K562 (cell line): ENCODE results near the gene HEMGN. TPM values are rescaled to one million over a fixed set of nuclear protein-coding genes. Genes with fewer than 3 reads are reported as not detected.

Experiments
- BHLHE40 ChIP-seq: IDR thresholded peaks from 2 replicates; pipeline ENCODE4 v1.6.1; 2011; ENCODE audit warnings: low read length, improper control_type of control experiment
- CHD2 ChIP-seq: IDR thresholded peaks from 2 replicates; pipeline ENCODE4 v1.6.1; 2011; ENCODE audit warnings: low read depth, low read length
- ETV6 ChIP-seq, 3 experiments: fragments of 150-350 bp in 1 of 3; sonication (generic) in 1 of 3; formaldehyde crosslinking in 1 of 3; IDR thresholded peaks; 2 replicates each; pipeline versions ENCODE4 v1.6.1 to v1.8.0; 2014 to 2022; ENCODE audit warnings: borderline replicate concordance in 2 of 3, low read depth in 2 of 3, antibody characterized with exemption in 1 of 3, low read length in 1 of 3, mild to moderate bottlenecking in 1 of 3, missing genetic modification reagents in 1 of 3
- FOXP1 ChIP-seq: sonication (generic); formaldehyde crosslinking; IDR thresholded peaks from 2 replicates; pipeline ENCODE4 v1.8.0; 2022; ENCODE audit warnings: mild to moderate bottlenecking, missing genetic modification reagents
- NFE2 ChIP-seq: IDR thresholded peaks from 2 replicates; pipeline ENCODE4 v1.6.1; 2014; ENCODE audit warnings: antibody characterized with exemption, low read depth
- PHF8 ChIP-seq: fragments of 200-600 bp; sonication (generic); IDR thresholded peaks from 2 replicates; pipeline ENCODE4 v1.6.1; 2012; ENCODE audit warnings: mixed run types, mild to moderate bottlenecking, inconsistent platforms, low read length, moderate library complexity, borderline replicate concordance
- POLR2AphosphoS5 ChIP-seq: IDR thresholded peaks from 2 replicates; pipeline ENCODE4 v1.6.1; 2011; ENCODE audit warnings: mild to moderate bottlenecking, low read depth, low read length, moderate library complexity; ENCODE audit not compliant: control insufficient read depth, insufficient read depth
- POLR2B ChIP-seq: fragments of 450-650 bp; IDR thresholded peaks from 2 replicates; pipeline ENCODE4 v1.6.1; 2018; ENCODE audit warnings: low read depth; ENCODE audit not compliant: partially characterized antibody
- TAF1 ChIP-seq: IDR thresholded peaks from 2 replicates; pipeline ENCODE4 v1.6.1; 2011; ENCODE audit warnings: mild to moderate bottlenecking, low read length, moderate library complexity; ENCODE audit not compliant: insufficient read depth, control insufficient read depth, severe bottlenecking; ENCODE audit errors: extremely low read depth
- ZNF24 ChIP-seq: fragments of 450-650 bp; IDR thresholded peaks from 2 replicates; pipeline ENCODE4 v1.6.1; 2016
- ZNF354B ChIP-seq: fragments of 250-450 bp; sonication (Bioruptor Pico); IDR thresholded peaks from 2 replicates; pipeline ENCODE4 v1.4.0; 2020
- polyA plus RNA-seq, 8 experiments: library from polyadenylated mRNA; depleted of rRNA in 4 of 8; stranded (reverse) in 5 of 8; unstranded in 3 of 8; fragments of >200 nt; fragmentation: Nextera tagmentation in 2 of 8; fragmentation: Illumina TruSeq in 1 of 8; extraction: Ambion mirVana in 2 of 8; extraction: Trizol in 1 of 8; gene quantifications; 2 replicates each; pipeline versions ENCODE4 v1.2.1 to v1.2.3, GENCODE V29; 2011 to 2014; ENCODE audit warnings: inconsistent platforms in 1 of 8, missing spikeins in 1 of 8
- total RNA-seq, 7 experiments: library from RNA; depleted of rRNA in 6 of 7; stranded (reverse); fragments of >200 nt in 6 of 7; fragmentation: Illumina TruSeq in 2 of 7; extraction: Trizol in 2 of 7; gene quantifications; 2 replicates each; pipeline versions ENCODE4 v1.2.1 to v1.2.3, GENCODE V29; 2011 to 2021; ENCODE audit warnings: low replicate concordance in 1 of 7
- TF ChIP-seq, protein P1 (sequence below): fragments of 250-450 bp; sonication (Bioruptor Pico); IDR thresholded peaks from 2 replicates; pipeline ENCODE4 v1.4.0; 2020; ENCODE audit warnings: mild to moderate bottlenecking, moderate library complexity
- TF ChIP-seq, protein P2 (sequence below): sonication (generic); formaldehyde crosslinking; IDR thresholded peaks from 2 replicates; pipeline ENCODE4 v1.9.0; 2022; ENCODE audit warnings: mild to moderate bottlenecking, missing genetic modification reagents
- TF ChIP-seq, protein P3 (sequence below): fragments of 450-650 bp; IDR thresholded peaks from 2 replicates; pipeline ENCODE4 v1.6.1; 2016; ENCODE audit warnings: low read depth

HEMGN gene
- total and polyA plus RNA-seq, 9 of the 15 experiments (the other 6 are each of a cell fraction or from before 2014, with no cell fraction given): 56.3 to 258 (median 137) TPM

DNA sequence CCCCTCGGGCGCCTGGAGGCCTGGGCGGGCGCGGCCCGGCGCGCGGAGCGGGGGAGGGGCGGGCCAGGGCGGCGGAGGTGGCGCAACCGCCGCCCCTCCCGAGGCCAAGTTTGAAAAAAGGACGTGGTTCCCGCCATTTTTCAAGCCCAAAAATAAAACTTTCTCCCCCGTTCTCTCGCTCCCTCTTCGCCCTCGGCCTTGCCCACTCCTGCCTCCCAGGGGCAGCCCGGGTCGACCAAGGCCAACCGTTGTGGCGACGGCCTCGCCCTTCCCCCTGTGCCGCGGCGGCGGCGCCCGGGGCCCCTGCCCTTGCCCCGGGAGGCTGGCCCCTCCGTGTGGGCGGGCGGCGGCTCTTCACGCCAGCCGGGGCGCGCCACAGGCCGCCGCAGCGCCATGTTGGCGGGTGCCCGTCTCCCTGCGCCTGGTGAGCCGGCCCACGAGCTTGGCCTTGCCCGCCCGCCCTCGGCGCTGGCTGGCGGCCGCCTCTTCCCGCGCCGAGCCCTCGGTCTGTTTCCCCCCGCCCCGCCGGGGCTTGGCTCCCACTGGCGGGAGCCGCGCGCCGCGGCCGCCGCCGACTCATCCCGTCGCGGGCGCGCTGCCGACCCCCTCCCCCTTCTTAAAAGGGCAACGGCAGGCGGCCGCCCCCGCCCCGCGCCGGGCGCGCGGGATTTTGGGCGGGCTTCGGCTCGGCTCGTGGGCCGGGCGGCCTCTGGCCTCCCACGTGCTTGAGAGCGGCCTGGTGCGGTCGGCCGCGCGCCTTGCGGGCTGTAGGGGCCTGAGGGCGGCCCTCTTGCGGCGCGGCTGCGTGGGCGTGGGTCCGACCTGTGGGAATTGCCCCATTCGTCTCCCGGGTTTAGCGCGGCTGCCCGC is 46.5 kb upstream of the HEMGN start (continued):
- TF ChIP-seq, protein P1, sequence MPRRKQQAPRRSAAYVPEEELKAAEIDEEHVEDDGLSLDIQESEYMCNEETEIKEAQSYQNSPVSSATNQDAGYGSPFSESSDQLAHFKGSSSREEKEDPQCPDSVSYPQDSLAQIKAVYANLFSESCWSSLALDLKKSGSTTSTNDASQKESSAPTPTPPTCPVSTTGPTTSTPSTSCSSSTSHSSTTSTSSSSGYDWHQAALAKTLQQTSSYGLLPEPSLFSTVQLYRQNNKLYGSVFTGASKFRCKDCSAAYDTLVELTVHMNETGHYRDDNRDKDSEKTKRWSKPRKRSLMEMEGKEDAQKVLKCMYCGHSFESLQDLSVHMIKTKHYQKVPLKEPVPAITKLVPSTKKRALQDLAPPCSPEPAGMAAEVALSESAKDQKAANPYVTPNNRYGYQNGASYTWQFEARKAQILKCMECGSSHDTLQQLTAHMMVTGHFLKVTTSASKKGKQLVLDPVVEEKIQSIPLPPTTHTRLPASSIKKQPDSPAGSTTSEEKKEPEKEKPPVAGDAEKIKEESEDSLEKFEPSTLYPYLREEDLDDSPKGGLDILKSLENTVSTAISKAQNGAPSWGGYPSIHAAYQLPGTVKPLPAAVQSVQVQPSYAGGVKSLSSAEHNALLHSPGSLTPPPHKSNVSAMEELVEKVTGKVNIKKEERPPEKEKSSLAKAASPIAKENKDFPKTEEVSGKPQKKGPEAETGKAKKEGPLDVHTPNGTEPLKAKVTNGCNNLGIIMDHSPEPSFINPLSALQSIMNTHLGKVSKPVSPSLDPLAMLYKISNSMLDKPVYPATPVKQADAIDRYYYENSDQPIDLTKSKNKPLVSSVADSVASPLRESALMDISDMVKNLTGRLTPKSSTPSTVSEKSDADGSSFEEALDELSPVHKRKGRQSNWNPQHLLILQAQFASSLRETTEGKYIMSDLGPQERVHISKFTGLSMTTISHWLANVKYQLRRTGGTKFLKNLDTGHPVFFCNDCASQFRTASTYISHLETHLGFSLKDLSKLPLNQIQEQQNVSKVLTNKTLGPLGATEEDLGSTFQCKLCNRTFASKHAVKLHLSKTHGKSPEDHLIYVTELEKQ: no peak
- TF ChIP-seq CHD2: no peak; the same call in 1 of the 2 replicates
- TF ChIP-seq PHF8: peak; percentile 54; the same call in 1 of the 2 replicates
- peak; percentile 63; the same call in 1 of the 2 replicates for TF ChIP-seq POLR2AphosphoS5
- TF ChIP-seq BHLHE40: peak; percentile 59; the same call in 1 of the 2 replicates
- TF ChIP-seq, protein P2, sequence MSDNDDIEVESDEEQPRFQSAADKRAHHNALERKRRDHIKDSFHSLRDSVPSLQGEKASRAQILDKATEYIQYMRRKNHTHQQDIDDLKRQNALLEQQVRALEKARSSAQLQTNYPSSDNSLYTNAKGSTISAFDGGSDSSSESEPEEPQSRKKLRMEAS (CRISPR knock-in tag): peak; percentile 93
- no peak for TF ChIP-seq ZNF354B (CRISPR knock-in tag)
- TF ChIP-seq FOXP1: peak; percentile 99
- TF ChIP-seq TAF1: peak; percentile 65
- peak; percentile 17 for TF ChIP-seq POLR2B
- TF ChIP-seq ZNF24: peak; percentile 40; the same call in 1 of the 2 replicates
- TF ChIP-seq NFE2: 0 out of 2 replicates have a peak, but pooled peaks have one; percentile 27
- TF ChIP-seq ETV6 (IDR thresholded peaks at IDR 0.05; ENCODE audit: borderline replicate concordance in 1 of 2, low read depth in 2 of 2, low read length in 1 of 2): no peak
- peak; percentile 97 for TF ChIP-seq ETV6 (CRISPR knock-in tag; IDR thresholded peaks at IDR 0.05; ENCODE audit: borderline replicate concordance)
- TF ChIP-seq, protein P3, sequence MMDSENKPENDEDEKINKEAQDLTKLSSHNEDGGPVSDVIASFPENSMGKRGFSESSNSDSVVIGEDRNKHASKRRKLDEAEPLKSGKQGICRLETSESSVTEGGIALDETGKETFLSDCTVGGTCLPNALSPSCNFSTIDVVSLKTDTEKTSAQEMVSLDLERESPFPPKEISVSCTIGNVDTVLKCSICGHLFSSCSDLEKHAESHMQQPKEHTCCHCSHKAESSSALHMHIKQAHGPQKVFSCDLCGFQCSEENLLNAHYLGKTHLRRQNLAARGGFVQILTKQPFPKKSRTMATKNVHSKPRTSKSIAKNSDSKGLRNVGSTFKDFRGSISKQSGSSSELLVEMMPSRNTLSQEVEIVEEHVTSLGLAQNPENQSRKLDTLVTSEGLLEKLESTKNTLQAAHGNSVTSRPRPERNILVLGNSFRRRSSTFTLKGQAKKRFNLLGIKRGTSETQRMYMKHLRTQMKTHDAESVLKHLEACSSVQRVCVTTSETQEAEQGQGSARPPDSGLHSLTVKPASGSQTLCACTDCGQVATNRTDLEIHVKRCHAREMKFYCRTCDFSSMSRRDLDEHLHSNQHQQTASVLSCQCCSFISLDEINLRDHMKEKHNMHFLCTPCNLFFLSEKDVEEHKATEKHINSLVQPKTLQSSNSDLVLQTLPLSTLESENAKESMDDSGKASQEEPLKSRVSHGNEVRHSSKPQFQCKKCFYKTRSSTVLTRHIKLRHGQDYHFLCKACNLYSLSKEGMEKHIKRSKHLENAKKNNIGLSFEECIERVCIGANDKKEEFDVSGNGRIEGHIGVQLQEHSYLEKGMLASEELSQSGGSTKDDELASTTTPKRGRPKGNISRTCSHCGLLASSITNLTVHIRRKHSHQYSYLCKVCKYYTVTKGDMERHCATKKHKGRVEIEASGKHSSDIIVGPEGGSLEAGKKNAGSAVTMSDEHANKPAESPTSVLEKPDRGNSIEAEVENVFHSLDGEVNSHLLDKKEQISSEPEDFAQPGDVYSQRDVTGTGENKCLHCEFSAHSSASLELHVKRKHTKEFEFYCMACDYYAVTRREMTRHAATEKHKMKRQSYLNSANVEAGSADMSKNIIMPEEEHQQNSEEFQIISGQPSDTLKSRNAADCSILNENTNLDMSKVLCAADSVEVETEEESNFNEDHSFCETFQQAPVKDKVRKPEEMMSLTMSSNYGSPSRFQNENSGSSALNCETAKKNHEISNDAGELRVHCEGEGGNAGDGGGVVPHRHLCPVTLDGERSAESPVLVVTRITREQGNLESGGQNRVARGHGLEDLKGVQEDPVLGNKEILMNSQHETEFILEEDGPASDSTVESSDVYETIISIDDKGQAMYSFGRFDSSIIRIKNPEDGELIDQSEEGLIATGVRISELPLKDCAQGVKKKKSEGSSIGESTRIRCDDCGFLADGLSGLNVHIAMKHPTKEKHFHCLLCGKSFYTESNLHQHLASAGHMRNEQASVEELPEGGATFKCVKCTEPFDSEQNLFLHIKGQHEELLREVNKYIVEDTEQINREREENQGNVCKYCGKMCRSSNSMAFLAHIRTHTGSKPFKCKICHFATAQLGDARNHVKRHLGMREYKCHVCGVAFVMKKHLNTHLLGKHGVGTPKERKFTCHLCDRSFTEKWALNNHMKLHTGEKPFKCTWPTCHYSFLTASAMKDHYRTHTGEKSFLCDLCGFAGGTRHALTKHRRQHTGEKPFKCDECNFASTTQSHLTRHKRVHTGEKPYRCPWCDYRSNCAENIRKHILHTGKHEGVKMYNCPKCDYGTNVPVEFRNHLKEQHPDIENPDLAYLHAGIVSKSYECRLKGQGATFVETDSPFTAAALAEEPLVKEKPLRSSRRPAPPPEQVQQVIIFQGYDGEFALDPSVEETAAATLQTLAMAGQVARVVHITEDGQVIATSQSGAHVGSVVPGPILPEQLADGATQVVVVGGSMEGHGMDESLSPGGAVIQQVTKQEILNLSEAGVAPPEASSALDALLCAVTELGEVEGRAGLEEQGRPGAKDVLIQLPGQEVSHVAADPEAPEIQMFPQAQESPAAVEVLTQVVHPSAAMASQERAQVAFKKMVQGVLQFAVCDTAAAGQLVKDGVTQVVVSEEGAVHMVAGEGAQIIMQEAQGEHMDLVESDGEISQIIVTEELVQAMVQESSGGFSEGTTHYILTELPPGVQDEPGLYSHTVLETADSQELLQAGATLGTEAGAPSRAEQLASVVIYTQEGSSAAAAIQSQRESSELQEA: no peak
